ENCODE measurements around the gene AMIGO1.

The AMIGO1 gene

GRCh38 chr1:109503935-109504334 is 5.6 kb downstream of the AMIGO1 start:
- H3K9ac ChIP-seq = no peak overlapping the region
- H3K36me3 ChIP-seq = peaks cover 28% of the 10 kb centered on the region
- H3K4me3 ChIP-seq = no peak overlapping the region
- TF ChIP-seq Cebpa-rat (IDR thresholded peaks at IDR 0.05) = no peak
- H4K20me1 ChIP-seq = peaks cover 7% of the 10 kb centered on the region; the same call in 1 of the 2 replicates
- 0 out of 2 replicates have a peak overlapping the region, but pooled peaks have one; percentile 14 for H3K27ac ChIP-seq
- no peak overlapping the region for H3K4me2 ChIP-seq
- H3K27me3 ChIP-seq = no peaks in the 10 kb centered on the region
- no peaks in the 10 kb centered on the region for H3K9me3 ChIP-seq
- peaks cover 62% of the 10 kb centered on the region for H3K4me1 ChIP-seq

GRCh38 chr1:109502364-109502851 is 7.1 kb downstream of the AMIGO1 start:
- peak overlapping the region; percentile 68 for H3K27ac ChIP-seq
- H3K4me3 ChIP-seq = peak overlapping the region; percentile 15; the same call in 1 of the 2 replicates
- no peak for TF ChIP-seq Cebpa-rat (IDR thresholded peaks at IDR 0.05)
- H3K4me2 ChIP-seq = peak overlapping the region; percentile 86
- peaks cover 72% of the 10 kb centered on the region for H3K4me1 ChIP-seq
- H3K9ac ChIP-seq = peak overlapping the region; percentile 36; the same call in 1 of the 2 replicates
- H3K9me3 ChIP-seq = no peaks in the 10 kb centered on the region
- H3K36me3 ChIP-seq = peaks cover 33% of the 10 kb centered on the region
- no peaks in the 10 kb centered on the region for H3K27me3 ChIP-seq
- H4K20me1 ChIP-seq = peaks cover 22% of the 10 kb centered on the region

DNA sequence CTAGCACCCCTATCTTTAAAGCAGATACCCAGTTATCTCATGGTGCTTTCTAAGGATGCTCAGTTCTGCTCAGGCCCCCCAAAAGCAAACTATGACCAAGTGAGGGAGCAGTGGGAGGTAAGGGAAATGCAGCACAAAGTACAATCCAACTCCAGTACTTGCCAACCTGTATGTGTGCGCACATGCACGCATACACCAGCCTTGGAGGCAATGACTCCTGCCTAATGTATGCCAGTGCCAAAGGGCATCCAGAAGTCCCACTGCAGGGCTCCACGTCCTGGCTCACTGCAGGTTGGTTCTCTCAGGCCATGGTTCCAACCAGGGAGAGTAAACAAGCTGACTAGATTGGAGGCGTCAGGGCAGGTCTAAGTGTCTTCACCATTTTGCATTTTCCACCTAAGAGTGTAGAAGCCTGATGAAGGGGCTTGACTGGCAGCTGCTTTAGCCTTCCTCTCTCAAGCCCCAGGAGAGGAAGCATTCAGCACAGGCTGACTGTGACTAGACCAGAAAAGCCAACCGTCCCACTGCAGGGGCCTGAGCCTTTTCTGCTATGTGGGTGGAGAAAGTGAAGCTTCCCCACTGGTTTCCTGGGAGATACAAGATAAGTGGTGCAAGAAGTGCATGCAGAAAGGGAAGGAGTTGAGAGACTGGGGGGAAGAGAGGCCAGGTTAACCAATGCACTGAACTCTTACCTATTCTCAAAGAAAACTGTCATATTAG is 7.7 kb downstream of the AMIGO1 start:
- Histone ChIP-seq H3K27me3 (no peaks in the 10 kb centered on the region), H3K4me2 (peak overlapping the region; percentile 86), H3K4me1 (peaks cover 78% of the 10 kb centered on the region), H3K36me3 (peaks cover 37% of the 10 kb centered on the region), H3K27ac (peak overlapping the region; percentile 53), H4K20me1 (peaks cover 28% of the 10 kb centered on the region), H3K9me3 (no peaks in the 10 kb centered on the region), H3K9ac (peak overlapping the region; percentile 36; the same call in 1 of the 2 replicates), H3K4me3 (peak overlapping the region; percentile 15; the same call in 1 of the 2 replicates)
- TF ChIP-seq Cebpa-rat (IDR thresholded peaks at IDR 0.05) = no peak

DNA sequence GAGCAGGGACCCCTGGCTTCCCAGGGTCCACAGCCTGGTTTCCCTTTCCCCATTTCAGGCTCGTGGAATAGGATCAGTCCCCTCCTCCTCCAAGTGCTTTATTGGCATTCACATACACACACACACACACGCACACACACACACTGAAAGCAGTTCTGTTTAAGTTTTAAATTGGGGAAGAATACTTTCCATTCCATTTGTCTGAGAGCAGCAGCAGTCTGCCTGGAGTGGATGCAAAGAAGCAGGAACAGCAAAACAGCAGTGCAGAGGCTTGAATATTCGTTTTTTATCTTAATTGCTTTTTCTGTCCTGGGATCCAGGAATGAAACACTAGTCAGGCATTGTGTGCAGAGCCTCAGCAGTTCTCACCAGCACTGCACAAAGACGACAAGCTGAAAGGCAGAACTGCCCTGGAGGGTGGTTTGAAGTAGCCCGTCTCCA is 8.6 kb downstream of the AMIGO1 start:
- Histone ChIP-seq H3K36me3 (peaks cover 46% of the 10 kb centered on the region), H3K4me3 (no peak overlapping the region), H3K4me1 (peaks cover 81% of the 10 kb centered on the region), H3K27ac (peak overlapping the region; percentile 53), H3K9me3 (no peaks in the 10 kb centered on the region), H3K27me3 (no peaks in the 10 kb centered on the region), H4K20me1 (peaks cover 34% of the 10 kb centered on the region), H3K4me2 (peak overlapping the region; percentile 86), H3K9ac (peak overlapping the region; percentile 38; the same call in 1 of the 2 replicates)
- TF ChIP-seq Cebpa-rat (IDR thresholded peaks at IDR 0.05) = no peak

DNA sequence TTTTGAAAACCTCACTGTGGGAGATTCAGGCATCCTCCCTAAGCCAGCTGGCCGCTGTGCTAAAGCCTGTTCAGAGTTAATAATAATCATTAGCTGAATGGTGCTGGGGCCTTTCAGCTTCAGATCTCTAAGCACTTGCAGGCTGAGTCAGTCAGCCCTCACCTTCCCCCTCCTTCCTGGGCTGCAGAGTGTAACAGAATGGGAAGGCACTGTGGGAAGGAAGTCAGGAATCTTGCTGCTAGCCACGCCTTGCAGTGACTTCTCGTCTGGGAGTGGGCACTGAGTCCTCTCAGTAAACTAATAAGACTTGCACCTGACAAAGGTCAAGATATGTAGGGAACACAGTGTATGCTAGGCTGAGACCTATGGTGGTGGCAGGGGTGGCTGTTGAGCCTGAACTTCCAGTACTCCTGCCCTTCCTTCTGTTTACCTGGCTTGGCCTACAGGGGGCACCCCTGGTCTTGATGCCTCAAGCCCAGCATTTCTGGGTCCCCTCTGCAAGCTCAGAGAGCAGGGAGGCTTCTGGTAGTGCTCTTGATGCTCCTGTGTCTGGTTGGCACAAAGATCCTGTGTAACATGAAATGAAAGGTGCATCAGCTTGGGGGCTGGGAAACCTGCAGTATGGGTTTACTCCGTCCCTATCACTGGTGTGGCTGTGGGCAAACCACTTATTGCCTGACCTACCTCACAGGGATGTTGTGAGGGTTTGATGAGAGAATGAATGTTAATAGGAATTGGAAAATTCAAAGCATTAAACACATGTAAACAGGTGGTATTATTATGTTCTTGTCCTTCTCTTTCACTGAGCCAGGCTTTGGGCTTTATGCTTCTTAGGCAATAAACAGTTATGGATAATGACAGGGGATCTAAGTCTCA is 9.6 kb downstream of the AMIGO1 start:
- H3K4me2 ChIP-seq = peak overlapping the region; percentile 86
- no peaks in the 10 kb centered on the region for H3K9me3 ChIP-seq
- H3K4me3 ChIP-seq = no peak overlapping the region
- no peak for TF ChIP-seq Cebpa-rat (IDR thresholded peaks at IDR 0.05)
- H3K27me3 ChIP-seq = no peaks in the 10 kb centered on the region
- H4K20me1 ChIP-seq = peaks cover 39% of the 10 kb centered on the region
- H3K27ac ChIP-seq = peak overlapping the region; percentile 53
- peaks cover 51% of the 10 kb centered on the region for H3K36me3 ChIP-seq
- peaks cover 91% of the 10 kb centered on the region for H3K4me1 ChIP-seq
- 0 out of 2 replicates have a peak overlapping the region, but pooled peaks have one; percentile 19 for H3K9ac ChIP-seq

- H3K9ac ChIP-seq = no peak overlapping the region
- peaks cover 40% of the 10 kb centered on the region for H4K20me1 ChIP-seq
- peaks cover 91% of the 10 kb centered on the region for H3K4me1 ChIP-seq
- no peaks in the 10 kb centered on the region for H3K9me3 ChIP-seq
- no peaks in the 10 kb centered on the region for H3K27me3 ChIP-seq
- no peak overlapping the region for H3K4me3 ChIP-seq
- H3K36me3 ChIP-seq = peaks cover 51% of the 10 kb centered on the region
- no peak overlapping the region for H3K27ac ChIP-seq
- 0 out of 2 replicates have a peak overlapping the region, but pooled peaks have one; percentile 86 for H3K4me2 ChIP-seq
- TF ChIP-seq Cebpa-rat (IDR thresholded peaks at IDR 0.05) = no peak
Measured at GRCh38 chr1:109499081-109499480, 10.4 kb downstream of the AMIGO1 start.

- no peak overlapping the region; the same call in 1 of the 2 replicates for H3K9ac ChIP-seq
- no peak for TF ChIP-seq Cebpa-rat (IDR thresholded peaks at IDR 0.05)
Measured at GRCh38 chr1:109498161-109498801, 11.2 kb downstream of the AMIGO1 start.

DNA sequence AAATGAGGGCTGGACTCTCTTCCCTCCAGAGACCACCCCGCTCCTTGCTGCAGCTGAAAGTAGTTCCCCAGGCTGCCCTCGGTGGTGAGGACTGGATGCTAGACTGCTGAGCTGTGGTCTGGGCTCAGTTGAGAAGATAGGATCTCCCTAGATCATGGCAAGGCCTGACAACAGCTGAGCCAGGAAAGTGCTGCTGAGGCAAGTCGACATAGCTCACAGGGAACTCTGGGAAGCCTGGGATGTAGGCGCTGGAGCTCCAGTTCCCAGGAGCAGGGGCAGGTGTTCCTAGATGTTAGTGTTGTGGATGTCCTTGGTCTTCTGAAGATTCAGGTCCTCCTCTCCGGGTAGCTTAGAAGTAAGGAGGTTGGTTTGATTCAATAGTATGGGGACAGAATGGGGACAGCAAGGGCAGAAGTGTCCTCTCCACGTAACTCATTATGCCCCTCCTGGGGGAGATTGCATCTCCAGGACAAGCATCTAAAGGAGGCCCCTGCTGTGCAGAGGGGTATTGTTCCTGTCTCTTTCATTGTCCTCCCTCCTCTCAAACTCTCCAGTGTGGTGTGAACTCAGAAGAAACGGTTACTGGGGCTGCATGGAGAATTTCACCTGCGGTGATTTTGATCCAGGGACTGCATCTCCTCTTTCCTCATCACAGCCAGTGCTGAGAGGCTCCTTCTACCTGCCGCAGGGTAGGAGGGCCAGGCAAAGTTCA is 11.9 kb downstream of the AMIGO1 start:
- H4K20me1 ChIP-seq = peaks cover 40% of the 10 kb centered on the region
- H3K9me3 ChIP-seq = no peaks in the 10 kb centered on the region
- peak overlapping the region; percentile 40; the same call in 1 of the 2 replicates for H3K9ac ChIP-seq
- peaks cover 51% of the 10 kb centered on the region for H3K36me3 ChIP-seq
- no peak for TF ChIP-seq Cebpa-rat (IDR thresholded peaks at IDR 0.05)
- H3K27me3 ChIP-seq = no peaks in the 10 kb centered on the region
- peaks cover 88% of the 10 kb centered on the region for H3K4me1 ChIP-seq
- H3K27ac ChIP-seq = 0 out of 2 replicates have a peak overlapping the region, but pooled peaks have one; percentile 18
- H3K4me2 ChIP-seq = peak overlapping the region; percentile 27
- H3K4me3 ChIP-seq = no peak overlapping the region

More at GRCh38 chr1:109498161-109498801, 11.2 kb downstream of the AMIGO1 start:
- Histone ChIP-seq H3K4me3 (no peak overlapping the region), H3K27ac (0 out of 2 replicates have a peak overlapping the region, but pooled peaks have one; percentile 18), H3K27me3 (no peaks in the 10 kb centered on the region), H3K4me1 (peaks cover 88% of the 10 kb centered on the region), H3K9me3 (no peaks in the 10 kb centered on the region), H4K20me1 (peaks cover 40% of the 10 kb centered on the region), H3K36me3 (peaks cover 51% of the 10 kb centered on the region), H3K4me2 (peak overlapping the region; percentile 27)
